OCI-M1 (cell line): ENCODE results near the gene GPR142.

Source experiments
- DNase-seq: peaks from one replicate; lab custom pipeline; 2025; lab: John Stamatoyannopoulos, UW

Gene GPR142

GRCh38 chr17:74367206-74367605 lies at the start of gene GPR142:
GPR142 (plus strand) TSS chr17:74367506; CDS start chr17:74369541, 2,035 bp downstream.
- no peak for DNase-seq

GRCh38 chr17:74318391-74318790 lies 48.9 kb upstream of the GPR142 start:
- no peak for DNase-seq

- no peak for DNase-seq
Measured at GRCh38 chr17:74324521-74324920, 42.8 kb upstream of the GPR142 start.

- DNase-seq: no peak
Measured at GRCh38 chr17:74325376-74325742, 41.9 kb upstream of the GPR142 start.

- no peak for DNase-seq
Measured at GRCh38 chr17:74325743-74326379, 41.4 kb upstream of the GPR142 start, which contains the start of gene KIF19. KIF19 (plus strand) TSS chr17:74326226; CDS start chr17:74326350, 124 bp downstream.

- DNase-seq: no peak
Measured at GRCh38 chr17:74326506-74326905, 40.8 kb upstream of the GPR142 start.

- DNase-seq: no peak
Measured at GRCh38 chr17:74328487-74328886, 38.8 kb upstream of the GPR142 start.

- no peak for DNase-seq
Measured at GRCh38 chr17:74329378-74329777, 37.9 kb upstream of the GPR142 start.

GRCh38 chr17:74330446-74330845 lies 36.9 kb upstream of the GPR142 start:
- DNase-seq: no peak

GRCh38 chr17:74332017-74332650 lies 35.2 kb upstream of the GPR142 start:
- DNase-seq: no peak

GRCh38 chr17:74332763-74333283 lies 34.5 kb upstream of the GPR142 start:
- DNase-seq: peak; percentile 54

- no peak for DNase-seq
Measured at GRCh38 chr17:74334393-74335039, 32.8 kb upstream of the GPR142 start.

- no peak for DNase-seq
Measured at GRCh38 chr17:74335529-74336062, 31.7 kb upstream of the GPR142 start.

- no peak for DNase-seq
Measured at GRCh38 chr17:74336307-74336706, 31.0 kb upstream of the GPR142 start.

GRCh38 chr17:74337834-74338500 lies 29.3 kb upstream of the GPR142 start:
- no peak for DNase-seq

- DNase-seq: no peak
Measured at GRCh38 chr17:74339537-74340195, 27.6 kb upstream of the GPR142 start.

GRCh38 chr17:74340470-74341023 lies 26.8 kb upstream of the GPR142 start:
- no peak for DNase-seq

- DNase-seq: no peak
Measured at GRCh38 chr17:74342224-74342623, 25.1 kb upstream of the GPR142 start.

GRCh38 chr17:74343121-74343520 lies 24.2 kb upstream of the GPR142 start:
- DNase-seq: no peak

GRCh38 chr17:74343526-74344284 lies 23.6 kb upstream of the GPR142 start:
- no peak for DNase-seq

- no peak for DNase-seq
Measured at GRCh38 chr17:74344658-74345057, 22.6 kb upstream of the GPR142 start.
